GM12865 (cell line): ENCODE results near the gene SLC44A1.

Experiments used
- DNase-seq: peaks from one replicate; pipeline ENCODE4 v3.0.0; 2010; ENCODE audit warnings: low read depth
- H3K4me3 ChIP-seq: 2 replicates; pipeline ENCODE4 v1.5.1; 2011; ENCODE audit warnings: mild to moderate bottlenecking, low read depth, low read length, control low read depth
- TF ChIP-seq, protein P1 (sequence below): IDR thresholded peaks from 2 replicates; pipeline ENCODE4 v1.5.1; 2011; ENCODE audit warnings: low read length, control low read depth, low read depth, inconsistent platforms; ENCODE audit not compliant: insufficient read depth; ENCODE audit errors: missing control alignments

The SLC44A1 gene

DNA sequence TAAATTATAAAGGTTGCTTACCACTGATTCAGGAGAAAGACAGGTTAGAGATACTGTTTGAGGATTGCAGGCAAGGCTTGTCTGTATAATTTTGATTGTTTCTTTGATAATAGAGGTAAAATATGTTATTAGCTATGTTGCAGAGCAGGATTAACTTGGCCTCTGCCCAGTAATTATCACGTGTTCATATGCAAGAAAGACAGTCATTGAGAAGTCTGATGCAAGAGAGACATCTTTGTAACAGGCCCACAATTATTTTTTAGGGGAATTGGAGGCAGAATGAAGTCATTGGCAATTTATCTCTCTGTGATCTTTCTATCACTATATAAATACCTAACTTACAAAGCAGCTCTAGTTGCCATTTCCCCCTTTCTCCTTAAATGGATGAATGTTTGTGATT, 46.0 kb downstream of the SLC44A1 start:
- H3K4me3 ChIP-seq: no peak overlapping the region

DNA sequence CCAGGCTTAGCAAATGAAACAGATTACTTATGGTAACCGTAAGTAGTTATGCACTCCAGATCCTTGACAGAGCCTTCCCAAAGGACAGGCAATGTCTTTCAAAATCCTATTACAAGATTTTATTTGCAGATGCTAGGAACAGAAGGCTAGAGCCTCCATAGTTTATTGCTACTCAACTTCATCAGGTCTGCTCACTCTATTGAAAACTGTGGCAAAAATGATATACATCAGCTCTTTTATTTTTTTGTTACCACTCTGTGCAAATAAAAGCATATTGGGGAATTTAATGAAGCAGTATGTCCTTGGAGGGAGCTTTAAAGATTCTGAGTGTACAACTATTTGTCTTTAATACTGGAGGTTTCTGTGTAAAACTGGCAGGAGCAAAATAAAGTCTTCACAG, 46.5 kb downstream of the SLC44A1 start:
- no peak overlapping the region for H3K4me3 ChIP-seq
- TF ChIP-seq, protein P1, sequence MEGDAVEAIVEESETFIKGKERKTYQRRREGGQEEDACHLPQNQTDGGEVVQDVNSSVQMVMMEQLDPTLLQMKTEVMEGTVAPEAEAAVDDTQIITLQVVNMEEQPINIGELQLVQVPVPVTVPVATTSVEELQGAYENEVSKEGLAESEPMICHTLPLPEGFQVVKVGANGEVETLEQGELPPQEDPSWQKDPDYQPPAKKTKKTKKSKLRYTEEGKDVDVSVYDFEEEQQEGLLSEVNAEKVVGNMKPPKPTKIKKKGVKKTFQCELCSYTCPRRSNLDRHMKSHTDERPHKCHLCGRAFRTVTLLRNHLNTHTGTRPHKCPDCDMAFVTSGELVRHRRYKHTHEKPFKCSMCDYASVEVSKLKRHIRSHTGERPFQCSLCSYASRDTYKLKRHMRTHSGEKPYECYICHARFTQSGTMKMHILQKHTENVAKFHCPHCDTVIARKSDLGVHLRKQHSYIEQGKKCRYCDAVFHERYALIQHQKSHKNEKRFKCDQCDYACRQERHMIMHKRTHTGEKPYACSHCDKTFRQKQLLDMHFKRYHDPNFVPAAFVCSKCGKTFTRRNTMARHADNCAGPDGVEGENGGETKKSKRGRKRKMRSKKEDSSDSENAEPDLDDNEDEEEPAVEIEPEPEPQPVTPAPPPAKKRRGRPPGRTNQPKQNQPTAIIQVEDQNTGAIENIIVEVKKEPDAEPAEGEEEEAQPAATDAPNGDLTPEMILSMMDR: no peak
- DNase-seq: no peak

More for the DNA sequence above, 46.0 kb downstream of the SLC44A1 start:
- TF ChIP-seq, protein P1: no peak
- DNase-seq: no peak

- no peak overlapping the region for H3K4me3 ChIP-seq
- no peak for DNase-seq
- TF ChIP-seq, protein P1: no peak
Measured at GRCh38 chr9:105291422-105291859, 47.0 kb downstream of the SLC44A1 start.

DNA sequence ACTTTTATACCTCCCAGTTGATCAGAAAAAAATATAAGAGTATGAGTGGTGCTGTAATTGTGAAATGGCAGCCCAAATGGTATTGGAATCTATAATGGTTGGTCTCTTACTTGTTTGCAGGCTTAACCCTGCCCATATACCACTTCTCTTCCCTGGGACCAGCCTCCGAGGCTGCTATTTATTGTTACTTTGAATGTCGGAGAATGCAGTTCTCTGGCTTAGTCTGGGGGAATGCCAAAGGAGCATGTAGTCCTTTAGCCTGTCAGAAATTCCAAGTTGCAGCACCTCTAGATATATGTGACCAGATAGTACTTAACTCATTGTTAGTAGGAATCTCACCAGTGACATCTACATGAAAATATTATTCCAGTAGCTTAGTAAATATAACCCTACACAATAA, 47.5 kb downstream of the SLC44A1 start:
- H3K4me3 ChIP-seq: no peak overlapping the region
- TF ChIP-seq, protein P1: no peak
- DNase-seq: no peak

DNA sequence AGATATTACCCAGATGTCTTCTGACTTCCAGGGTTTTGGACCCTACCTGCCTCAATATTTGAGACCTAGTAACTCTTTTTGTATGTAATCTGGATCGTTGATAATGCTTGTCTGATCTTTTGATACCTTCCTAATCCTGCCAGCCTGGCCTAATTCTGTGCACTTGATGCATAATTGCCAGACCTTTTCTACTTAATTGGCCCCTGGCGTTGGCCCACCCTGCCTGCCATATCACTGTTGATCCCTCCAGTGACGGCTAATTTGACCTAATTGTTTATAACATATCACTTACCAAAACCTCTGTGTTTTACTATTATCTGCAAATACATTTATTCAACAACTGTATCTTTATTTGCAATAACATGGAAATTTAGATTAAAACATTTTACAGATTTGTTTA, 49.0 kb downstream of the SLC44A1 start:
- no peak overlapping the region for H3K4me3 ChIP-seq
- no peak for DNase-seq
- TF ChIP-seq, protein P1: no peak

GRCh38 chr9:105295201-105295550, 50.7 kb downstream of the SLC44A1 start:
- H3K4me3 ChIP-seq: no peak overlapping the region
- TF ChIP-seq, protein P1: no peak
- DNase-seq: no peak

GRCh38 chr9:105295986-105296385, 51.5 kb downstream of the SLC44A1 start:
- no peak for DNase-seq
- H3K4me3 ChIP-seq: no peak overlapping the region
- TF ChIP-seq, protein P1: no peak
